SK-N-SH treated with all-trans-retinoic acid at 6 μM for 48 hours (cell line): ENCODE measurements around the gene LEPR.

ENCODE experiments used
- ATAC-seq: fragments of 200-7000 bp; cut with Tn5 transposase; 3 replicates; pipeline ENCODE4 v1.9.1; 2020; ENCODE audit warnings: mild to moderate bottlenecking, moderate library complexity
- ARNTL ChIP-seq: fragments of 450-650 bp; formaldehyde crosslinking; IDR thresholded peaks from 2 replicates; pipeline ENCODE4 v1.5.0; 2020; ENCODE audit warnings: low read depth, mild to moderate bottlenecking, moderate library complexity, borderline replicate concordance
- BACH2 ChIP-seq: fragments of 250-450 bp; sonication (Bioruptor Pico); IDR thresholded peaks from 2 replicates; pipeline ENCODE4 v1.9.0; 2021; ENCODE audit warnings: mild to moderate bottlenecking, borderline replicate concordance
- CREB5 ChIP-seq: fragments of 250-450 bp; sonication (Bioruptor Pico); IDR thresholded peaks from 2 replicates; pipeline ENCODE4 v1.5.1; 2020; ENCODE audit warnings: low read depth, mild to moderate bottlenecking, moderate library complexity
- CSDC2 ChIP-seq: fragments of 250-450 bp; sonication (Bioruptor Pico); IDR thresholded peaks from 2 replicates; pipeline ENCODE4 v1.5.0; 2020; ENCODE audit warnings: mild to moderate bottlenecking, moderate library complexity
- CSRNP3 ChIP-seq: fragments of 250-450 bp; sonication (Bioruptor Pico); IDR thresholded peaks from 2 replicates; pipeline ENCODE4 v1.5.1; 2021; ENCODE audit warnings: mild to moderate bottlenecking, moderate library complexity
- GLIS3 ChIP-seq: fragments of 250-450 bp; sonication (Bioruptor Pico); IDR thresholded peaks from 2 replicates; pipeline ENCODE4 v1.5.0; 2020; ENCODE audit warnings: mild to moderate bottlenecking, moderate library complexity
- OSR1 ChIP-seq: fragments of 250-450 bp; sonication (Bioruptor Pico); IDR thresholded peaks from 2 replicates; pipeline ENCODE4 v1.8.0; 2022; ENCODE audit warnings: moderate library complexity, mild to moderate bottlenecking, inconsistent platforms
- PATZ1 ChIP-seq: fragments of 250-450 bp; sonication (Bioruptor Pico); IDR thresholded peaks from 2 replicates; pipeline ENCODE4 v1.8.0; 2020; ENCODE audit warnings: mild to moderate bottlenecking, moderate library complexity, borderline replicate concordance
- POU6F1 ChIP-seq: fragments of 250-450 bp; sonication (Bioruptor Pico); IDR thresholded peaks from 2 replicates; pipeline ENCODE4 v1.8.0; 2021; ENCODE audit warnings: low read depth, mild to moderate bottlenecking, moderate library complexity, borderline replicate concordance
- PPARA ChIP-seq: fragments of 250-450 bp; sonication (Bioruptor Pico); IDR thresholded peaks from 2 replicates; pipeline ENCODE4 v1.5.0; 2020; ENCODE audit warnings: mild to moderate bottlenecking, borderline replicate concordance
- RARB ChIP-seq: fragments of 250-450 bp; sonication (Bioruptor Pico); IDR thresholded peaks from 2 replicates; pipeline ENCODE4 v1.8.0; 2021; ENCODE audit warnings: mild to moderate bottlenecking, moderate library complexity
- SNAI2 ChIP-seq: fragments of 250-450 bp; sonication (Bioruptor Pico); IDR thresholded peaks from 2 replicates; pipeline ENCODE4 v1.5.0; 2020; ENCODE audit warnings: mild to moderate bottlenecking, moderate library complexity
- TOX ChIP-seq: fragments of 250-450 bp; sonication (Bioruptor Pico); IDR thresholded peaks from 2 replicates; pipeline ENCODE4 v1.8.0; 2021; ENCODE audit warnings: mild to moderate bottlenecking, moderate library complexity, borderline replicate concordance
- TSHZ2 ChIP-seq: fragments of 250-450 bp; sonication (Bioruptor Pico); IDR thresholded peaks from 2 replicates; pipeline ENCODE4 v1.5.0; 2020; ENCODE audit warnings: mild to moderate bottlenecking, moderate library complexity
- ZC3H10 ChIP-seq: fragments of 250-450 bp; sonication (Bioruptor Pico); IDR thresholded peaks from 2 replicates; pipeline ENCODE4 v1.5.1; 2021; ENCODE audit warnings: mild to moderate bottlenecking, moderate library complexity
- ZFP3 ChIP-seq: fragments of 250-450 bp; sonication (Bioruptor Pico); IDR thresholded peaks from 2 replicates; pipeline ENCODE4 v1.5.0; 2020; ENCODE audit warnings: mild to moderate bottlenecking, moderate library complexity
- ZFP30 ChIP-seq: fragments of 450-650 bp; formaldehyde crosslinking; IDR thresholded peaks from 2 replicates; pipeline ENCODE4 v1.5.0; 2022; ENCODE audit warnings: mild to moderate bottlenecking, moderate library complexity
- ZNF565 ChIP-seq: fragments of 450-650 bp; formaldehyde crosslinking; conservative IDR thresholded peaks from 2 replicates; pipeline ENCODE4 v1.5.0; 2020; ENCODE audit warnings: low read depth, mild to moderate bottlenecking, moderate library complexity
- ZNF70 ChIP-seq: fragments of 450-650 bp; formaldehyde crosslinking; IDR thresholded peaks from 2 replicates; pipeline ENCODE4 v1.5.0; 2020; ENCODE audit warnings: mild to moderate bottlenecking, moderate library complexity
- ZNF8 ChIP-seq: fragments of 450-650 bp; formaldehyde crosslinking; IDR thresholded peaks from 2 replicates; pipeline ENCODE4 v1.5.0; 2020; ENCODE audit warnings: mild to moderate bottlenecking, moderate library complexity

Gene LEPR

GRCh38 chr1:65395887-65396612 lies 24.4 kb upstream of the LEPR start (continued):
- TF ChIP-seq BACH2 (CRISPR knock-in tag) (no peak), SNAI2 (CRISPR knock-in tag) (no peak), CREB5 (CRISPR knock-in tag) (no peak)
- TF ChIP-seq, all 23 proteins: peak for 0

- TF ChIP-seq ZNF8 (CRISPR knock-in tag) = no peak
- TF ChIP-seq ZNF565 = no peak
- no peak for TF ChIP-seq ARNTL (CRISPR knock-in tag)
- TF ChIP-seq POU6F1 (CRISPR knock-in tag) = no peak
- TF ChIP-seq TSHZ2 = no peak
- no peak for TF ChIP-seq CREB5 (CRISPR knock-in tag)
- no peak for TF ChIP-seq ZFP3 (CRISPR knock-in tag)
- TF ChIP-seq PPARA (CRISPR knock-in tag) = no peak
- TF ChIP-seq ZC3H10 (CRISPR knock-in tag) = no peak
- no peak for TF ChIP-seq CSRNP3 (CRISPR knock-in tag)
- no peak for TF ChIP-seq ZFP30
- TF ChIP-seq RARB (CRISPR knock-in tag) = no peak
- no peak for TF ChIP-seq TOX (CRISPR knock-in tag)
- TF ChIP-seq GLIS3 (CRISPR knock-in tag) = no peak
- no peak for TF ChIP-seq OSR1 (CRISPR knock-in tag)
- no peak for TF ChIP-seq SNAI2 (CRISPR knock-in tag)
- TF ChIP-seq CSDC2 (CRISPR knock-in tag) = no peak
- TF ChIP-seq ZNF70 (CRISPR knock-in tag) = no peak
- TF ChIP-seq BACH2 (CRISPR knock-in tag) = no peak
- TF ChIP-seq, all 23 proteins: peak for 0
- no peak for ATAC-seq
These were observed 22.4 kb upstream of the LEPR start for GRCh38 chr1:65398083-65398482.

GRCh38 chr1:65399003-65399402 lies 21.5 kb upstream of the LEPR start:
- ATAC-seq = no peak
- TF ChIP-seq ZFP30 (no peak), CSDC2 (CRISPR knock-in tag) (no peak), PATZ1 (CRISPR knock-in tag) (no peak)
